Measurements from ENCODE around the gene PEX10.

- TF ChIP-seq CTCF (IDR thresholded peaks at IDR 0.05) (no peak), POLR2A (IDR thresholded peaks at IDR 0.05) (no peak), POLR2AphosphoS5 (IDR thresholded peaks at IDR 0.05) (no peak)
These were observed 40.0 kb upstream of the PEX10 start for GRCh38 chr1:2452201-2452931.
